SK-N-MC (cell line): Measurements from ENCODE around the gene KIF25.

Experiments
- DNase-seq: peaks from one replicate; pipeline ENCODE4 v3.0.0-alpha.2; 2011; ENCODE audit warnings: low read depth, low spot score
- H3K27ac ChIP-seq: fragments of 200-600 bp; sonication (generic); 2 replicates; pipeline ENCODE4 v1.5.1; 2016; ENCODE audit warnings: mixed run types
- H3K36me3 ChIP-seq: fragments of 200-600 bp; sonication (generic); 2 replicates; pipeline ENCODE4 v1.6.1; 2017; ENCODE audit warnings: antibody characterized with exemption, low read length, mixed read lengths; ENCODE audit not compliant: insufficient read depth
- H3K4me3 ChIP-seq: fragments of 200-600 bp; sonication (generic); 2 replicates; pipeline ENCODE4 v1.5.1; 2016
- H3K9ac ChIP-seq: fragments of 200-600 bp; sonication (generic); 2 replicates; pipeline ENCODE4 v1.8.0; 2017; ENCODE audit warnings: mixed run types, mixed read lengths; ENCODE audit not compliant: insufficient read length
- H3K9me3 ChIP-seq: fragments of 200-600 bp; sonication (generic); 2 replicates; pipeline ENCODE4 v1.6.1; 2017; ENCODE audit warnings: low read depth, mild to moderate bottlenecking, antibody characterized with exemption, low read length, moderate library complexity, mixed read lengths
- EZH2 ChIP-seq: fragments of 200-600 bp; sonication (generic); IDR thresholded peaks from one replicate; pipeline ENCODE4 v1.6.1; 2017; ENCODE audit warnings: antibody characterized with exemption
- FOXP2 ChIP-seq: optimal IDR thresholded peaks from 2 replicates; pipeline ENCODE3; 2011; ENCODE audit warnings: mild to moderate bottlenecking, moderate library complexity; ENCODE audit not compliant: insufficient read depth; ENCODE audit errors: extremely low read length, control extremely low read depth
- POLR2AphosphoS5 ChIP-seq: IDR thresholded peaks from 2 replicates; pipeline ENCODE4 v1.6.1; 2012; ENCODE audit warnings: mild to moderate bottlenecking, low read depth, low read length, borderline replicate concordance

KIF25 gene

DNA sequence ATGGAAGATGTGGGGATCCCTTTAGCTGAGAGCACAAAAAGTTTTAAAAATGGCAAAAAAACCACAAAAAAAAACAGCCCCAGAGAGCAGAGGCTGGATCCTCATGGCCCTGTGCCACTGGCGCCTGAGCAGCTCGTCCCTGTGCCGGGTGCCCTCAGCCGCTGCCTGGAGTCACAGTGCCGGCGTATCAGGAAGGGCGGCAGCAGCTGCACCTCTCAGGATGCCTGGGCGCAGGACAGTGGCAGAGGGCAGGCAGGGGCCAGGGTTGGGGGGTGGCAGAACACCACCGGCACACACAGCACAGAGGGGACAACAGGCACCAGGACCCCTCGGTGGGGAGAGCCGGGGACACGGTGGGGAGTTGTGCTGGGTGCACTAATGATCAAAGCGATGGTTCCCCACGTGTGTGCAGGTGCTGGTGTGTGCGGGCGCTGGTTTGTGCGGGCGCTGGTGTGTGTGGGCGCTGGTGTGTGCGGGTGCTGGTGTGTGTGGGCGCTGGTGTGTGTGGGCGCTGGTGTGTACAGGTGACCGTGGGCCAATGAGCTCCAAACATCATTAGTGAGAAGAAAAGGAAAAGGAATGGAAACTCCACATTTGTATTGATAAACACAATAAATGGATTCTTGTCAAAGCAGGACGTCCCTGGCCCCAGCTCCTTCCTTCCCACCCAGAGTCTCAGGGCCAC is 83.1 kb downstream of the KIF25 start:
- Histone ChIP-seq H3K4me3 (no peak overlapping the region), H3K27ac (no peak overlapping the region), H3K9ac (no peak overlapping the region), H3K9me3 (no peaks in the 10 kb centered on the region), H3K36me3 (no peaks in the 10 kb centered on the region)
- DNase-seq = no peak
- no peak for TF ChIP-seq FOXP2
- TF ChIP-seq POLR2AphosphoS5 = no peak
- TF ChIP-seq EZH2 = no peak

GRCh38 chr6:168081858-168082546 is 84.5 kb downstream of the KIF25 start:
- Histone ChIP-seq H3K9ac (no peak overlapping the region), H3K36me3 (no peaks in the 10 kb centered on the region), H3K4me3 (no peak overlapping the region), H3K27ac (no peak overlapping the region), H3K9me3 (no peaks in the 10 kb centered on the region)
- no peak for DNase-seq
- TF ChIP-seq EZH2 = no peak
- TF ChIP-seq POLR2AphosphoS5 = no peak
- TF ChIP-seq FOXP2 = no peak

DNA sequence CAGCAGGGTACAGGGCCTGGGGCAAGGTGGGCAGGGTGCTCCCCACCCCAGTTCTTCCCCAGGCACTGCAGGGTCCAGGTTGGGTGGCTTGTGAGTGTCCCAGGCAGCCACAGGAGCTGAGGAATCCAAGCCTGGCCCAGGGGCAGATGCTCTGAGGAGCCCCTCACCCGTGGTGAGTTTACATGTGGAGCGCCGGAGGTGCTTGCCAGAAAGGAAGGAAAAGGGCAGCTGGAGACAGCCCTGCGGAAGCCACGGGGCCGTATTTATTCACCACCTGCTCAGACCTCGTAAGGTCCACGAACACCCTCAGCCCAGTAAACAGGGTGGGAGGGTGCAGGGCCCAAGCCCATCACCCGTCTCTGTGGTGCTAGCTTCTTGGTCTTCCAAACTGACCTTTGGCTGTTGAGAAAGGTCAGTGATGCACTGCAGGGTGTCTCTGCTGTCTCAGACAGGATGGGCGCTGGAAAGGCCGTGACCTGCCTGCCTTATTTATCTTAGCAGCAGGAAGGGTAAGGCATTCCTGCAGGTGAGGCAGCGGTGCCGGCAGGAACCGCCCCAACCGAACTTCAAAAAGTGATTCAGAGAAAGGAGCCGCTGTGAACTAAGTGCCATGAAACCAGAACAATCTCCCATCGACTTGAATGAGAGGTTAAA is 85.5 kb downstream of the KIF25 start:
- H3K9me3 ChIP-seq = no peaks in the 10 kb centered on the region
- no peaks in the 10 kb centered on the region for H3K36me3 ChIP-seq
- no peak overlapping the region for H3K27ac ChIP-seq
- DNase-seq = no peak
- TF ChIP-seq EZH2 (no peak), FOXP2 (no peak), POLR2AphosphoS5 (no peak)
- H3K9ac ChIP-seq = no peak overlapping the region
- no peak overlapping the region for H3K4me3 ChIP-seq

- TF ChIP-seq FOXP2 = no peak
- TF ChIP-seq POLR2AphosphoS5 = no peak
- no peak for TF ChIP-seq EZH2
- Histone ChIP-seq H3K9me3 (no peaks in the 10 kb centered on the region), H3K36me3 (no peaks in the 10 kb centered on the region), H3K27ac (no peak overlapping the region), H3K4me3 (no peak overlapping the region), H3K9ac (no peak overlapping the region)
- no peak for DNase-seq
These were observed 86.0 kb downstream of the KIF25 start for GRCh38 chr6:168083514-168083885.

DNA sequence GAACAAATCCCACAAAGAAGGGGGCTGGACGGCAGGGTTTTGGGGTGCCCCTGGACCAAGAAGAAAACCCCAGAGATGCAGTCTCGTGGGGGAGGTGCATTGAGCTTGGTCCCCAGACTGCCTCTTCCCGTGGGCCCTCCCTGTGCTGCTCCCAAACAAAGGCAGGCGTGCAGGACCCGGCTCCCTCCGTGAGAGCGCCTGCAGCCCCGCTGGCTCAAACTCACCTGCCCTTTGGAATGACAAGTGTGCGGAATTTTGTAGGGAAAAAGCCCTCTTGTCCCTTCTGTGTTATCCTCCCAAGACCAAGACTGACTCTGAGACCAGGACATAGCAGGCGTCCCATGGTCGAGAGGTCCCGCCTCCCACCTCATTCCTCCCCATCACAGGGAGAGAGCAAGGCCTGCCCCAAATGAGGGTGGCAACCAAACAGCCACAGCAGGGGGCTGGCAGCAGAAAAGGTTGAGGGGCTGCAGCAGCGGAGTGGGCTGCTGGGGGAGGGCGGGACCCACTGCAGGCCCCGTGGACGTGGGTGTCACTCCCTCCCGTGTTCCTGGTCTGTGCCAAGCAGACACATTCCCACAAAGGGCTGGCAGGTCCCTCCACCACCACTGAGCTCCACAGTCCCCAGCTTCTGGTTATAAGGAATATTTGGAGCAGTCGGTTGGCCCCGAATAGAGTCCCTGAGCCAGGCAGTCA is 87.1 kb downstream of the KIF25 start:
- DNase-seq = no peak
- no peak overlapping the region for H3K9ac ChIP-seq
- no peaks in the 10 kb centered on the region for H3K36me3 ChIP-seq
- H3K9me3 ChIP-seq = no peaks in the 10 kb centered on the region
- no peak overlapping the region for H3K27ac ChIP-seq
- no peak overlapping the region for H3K4me3 ChIP-seq
- TF ChIP-seq EZH2 (no peak), FOXP2 (no peak)

DNA sequence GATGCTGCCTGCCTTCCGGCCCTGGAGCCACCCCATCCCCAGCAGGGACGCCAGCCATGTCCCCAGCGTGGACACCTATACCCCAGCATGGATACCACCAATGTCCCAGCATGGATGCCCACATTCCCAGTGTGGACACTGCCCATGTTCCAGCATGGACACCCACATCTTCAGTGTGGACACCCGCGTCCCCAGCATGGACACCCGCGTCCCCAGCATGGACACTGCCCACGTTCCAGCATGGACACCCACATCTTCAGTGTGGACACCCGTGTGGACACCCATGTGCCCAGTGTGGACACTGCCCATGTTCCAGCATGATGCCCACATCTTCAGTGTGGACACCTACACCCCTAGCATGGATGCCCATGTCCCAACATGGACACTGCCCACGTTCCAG is 88.6 kb downstream of the KIF25 start:
- H3K36me3 ChIP-seq = no peaks in the 10 kb centered on the region
- H3K9me3 ChIP-seq = no peaks in the 10 kb centered on the region
- no peak overlapping the region for H3K4me3 ChIP-seq
- no peak for DNase-seq
- no peak overlapping the region for H3K27ac ChIP-seq
- no peak for TF ChIP-seq POLR2AphosphoS5
- no peak for TF ChIP-seq FOXP2
- TF ChIP-seq EZH2 = no peak
- H3K9ac ChIP-seq = no peak overlapping the region

GRCh38 chr6:168086616-168087015 is 89.1 kb downstream of the KIF25 start:
- Histone ChIP-seq H3K9ac (no peak overlapping the region), H3K9me3 (no peaks in the 10 kb centered on the region), H3K36me3 (no peaks in the 10 kb centered on the region), H3K27ac (no peak overlapping the region), H3K4me3 (no peak overlapping the region)
- TF ChIP-seq FOXP2 (no peak), EZH2 (no peak), POLR2AphosphoS5 (no peak)
- no peak for DNase-seq
